Forelimb muscle (tissue), 1 donor: ENCODE measurements around the gene TMEM178B. TPM values are rescaled to one million over a fixed set of nuclear protein-coding genes. Genes with fewer than 3 reads are reported as not detected.
"Not testable (repeated sequence)": the region's sequence is repeated elsewhere in the genome, so short reads cannot be mapped to it uniquely, and the experiment has no call there.

Experiments used
- DNase-seq: peaks from one replicate; pipeline ENCODE4 v3.0.0-alpha.2; 2013; ENCODE audit warnings: low read depth
- polyA plus RNA-seq: library from polyadenylated mRNA; unstranded; fragments of 120-200 nt; gene quantifications from one replicate; pipeline ENCODE4 v1.2.1, GENCODE V29; 2013; ENCODE audit not compliant: insufficient read length

The TMEM178B gene
- polyA plus RNA-seq, 1 donor, result 0.43 TPM

- DNase-seq, result no peak
Measured at GRCh38 chr7:141074162-141074991, 513 bp downstream of the TMEM178B start.

GRCh38 chr7:141074997-141075396 lies 1.1 kb downstream of the TMEM178B start:
- DNase-seq, result no peak

- DNase-seq, result no peak
Measured at GRCh38 chr7:141076377-141076776, 2.5 kb downstream of the TMEM178B start.

GRCh38 chr7:141079219-141079618 lies 5.4 kb downstream of the TMEM178B start:
- no peak for DNase-seq

- not testable (repeated sequence) for DNase-seq
Measured at GRCh38 chr7:141089490-141089889, 15.6 kb downstream of the TMEM178B start.

- DNase-seq, result no peak
Measured at GRCh38 chr7:141094336-141095070, 20.6 kb downstream of the TMEM178B start.

- DNase-seq, result no peak
Measured at GRCh38 chr7:141097430-141097829, 23.6 kb downstream of the TMEM178B start.

- no peak for DNase-seq
Measured at GRCh38 chr7:141102436-141102835, 28.6 kb downstream of the TMEM178B start.

- no peak for DNase-seq
Measured at GRCh38 chr7:141103847-141104429, 30.1 kb downstream of the TMEM178B start.

- DNase-seq, result no peak
Measured at GRCh38 chr7:141113131-141113530, 39.3 kb downstream of the TMEM178B start.

- DNase-seq, result no peak
Measured at GRCh38 chr7:141114029-141114664, 40.3 kb downstream of the TMEM178B start.

- DNase-seq, result no peak
Measured at GRCh38 chr7:141115965-141116364, 42.1 kb downstream of the TMEM178B start.

- not testable (repeated sequence) for DNase-seq
Measured at GRCh38 chr7:141116661-141117060, 42.8 kb downstream of the TMEM178B start.

GRCh38 chr7:141118767-141119166 lies 44.9 kb downstream of the TMEM178B start:
- DNase-seq, result no peak

- DNase-seq, result no peak
Measured at GRCh38 chr7:141119187-141119586, 45.3 kb downstream of the TMEM178B start.

- no peak for DNase-seq
Measured at GRCh38 chr7:141122736-141123135, 48.9 kb downstream of the TMEM178B start.

GRCh38 chr7:141123522-141123921 lies 49.7 kb downstream of the TMEM178B start:
- DNase-seq, result no peak

- no peak for DNase-seq
Measured at GRCh38 chr7:141126107-141126506, 52.2 kb downstream of the TMEM178B start.

- DNase-seq, result no peak
Measured at GRCh38 chr7:141128506-141128905, 54.6 kb downstream of the TMEM178B start.

- no peak for DNase-seq
Measured at GRCh38 chr7:141128931-141129330, 55.1 kb downstream of the TMEM178B start.

- DNase-seq, result no peak
Measured at GRCh38 chr7:141132671-141133070, 58.8 kb downstream of the TMEM178B start.

- no peak for DNase-seq
Measured at GRCh38 chr7:141133646-141134045, 59.8 kb downstream of the TMEM178B start.
